Mesothelial cell of epicardium (in vitro differentiated cells): ENCODE results near the gene EOMES. TPM values are rescaled to one million over a fixed set of nuclear protein-coding genes. Genes with fewer than 3 reads are reported as not detected.

Experiments used
- DNase-seq, 2 experiments: peaks; one replicate each; pipeline ENCODE4 v3.0.0; 2021; ENCODE audit warnings: low spot score in 2 of 2; ENCODE audit not compliant: unreplicated experiment in 2 of 2
- H3K27ac Mint-ChIP-seq: 2 replicates; pipeline ENCODE4 v1.8.0; 2021; ENCODE audit warnings: mixed read lengths
- H3K27me3 Mint-ChIP-seq: 2 replicates; pipeline ENCODE4 v1.8.0; 2021; ENCODE audit warnings: low read depth, mixed read lengths
- H3K36me3 Mint-ChIP-seq: 2 replicates; pipeline ENCODE4 v1.8.0; 2021; ENCODE audit warnings: mixed read lengths
- H3K4me1 Mint-ChIP-seq: 2 replicates; pipeline ENCODE4 v1.8.0; 2021; ENCODE audit warnings: mixed read lengths
- H3K4me3 Mint-ChIP-seq: 2 replicates; pipeline ENCODE4 v1.8.0; 2021; ENCODE audit warnings: mild to moderate bottlenecking, moderate library complexity, mixed read lengths
- H3K9me3 Mint-ChIP-seq: 2 replicates; pipeline ENCODE4 v1.8.0; 2021; ENCODE audit warnings: mixed read lengths
- CTCF ChIP-seq: fragments of 200-600 bp; sonication (generic); IDR thresholded peaks from one replicate; pipeline ENCODE4 v1.5.0; 2021; ENCODE audit warnings: antibody characterized with exemption; ENCODE audit not compliant: unreplicated experiment
- total RNA-seq: library from RNA; stranded (reverse); gene quantifications from 3 replicates; pipeline ENCODE4 v1.2.1, GENCODE V29; 2021

EOMES gene
- total RNA-seq, 1 donor from 2014 or later, result not detected

- DNase-seq, result no peak
- Mint-ChIP-seq H3K27me3 (peaks cover 2% of the 10 kb centered on the region), H3K9me3 (no peaks in the 10 kb centered on the region), H3K27ac (no peak overlapping the region), H3K36me3 (no peaks in the 10 kb centered on the region), H3K4me1 (peaks cover 4% of the 10 kb centered on the region), H3K4me3 (no peak overlapping the region)
- TF ChIP-seq CTCF, result no peak
These were observed 51.0 kb downstream of the EOMES start for GRCh38 chr3:27671101-27671500.

- H3K27me3 Mint-ChIP-seq, result peaks cover 2% of the 10 kb centered on the region
- H3K9me3 Mint-ChIP-seq, result no peaks in the 10 kb centered on the region
- no peak overlapping the region for H3K4me3 Mint-ChIP-seq
- H3K36me3 Mint-ChIP-seq, result no peaks in the 10 kb centered on the region
- no peak for DNase-seq
- peaks cover 4% of the 10 kb centered on the region for H3K4me1 Mint-ChIP-seq
- H3K27ac Mint-ChIP-seq, result no peak overlapping the region
- no peak for TF ChIP-seq CTCF
These were observed 51.5 kb downstream of the EOMES start for GRCh38 chr3:27670619-27671018.

- no peak for DNase-seq
These were observed 52.5 kb downstream of the EOMES start for GRCh38 chr3:27669591-27669990.

GRCh38 chr3:27667751-27668150, 54.4 kb downstream of the EOMES start:
- Mint-ChIP-seq H3K4me1 (peaks cover 4% of the 10 kb centered on the region), H3K9me3 (no peaks in the 10 kb centered on the region), H3K36me3 (no peaks in the 10 kb centered on the region), H3K27ac (no peak overlapping the region), H3K27me3 (peaks cover 2% of the 10 kb centered on the region), H3K4me3 (no peak overlapping the region)
- DNase-seq, result no peak
- no peak for TF ChIP-seq CTCF

More at GRCh38 chr3:27669591-27669990, 52.5 kb downstream of the EOMES start:
- TF ChIP-seq CTCF, result no peak
- Mint-ChIP-seq H3K9me3 (no peaks in the 10 kb centered on the region), H3K36me3 (no peaks in the 10 kb centered on the region), H3K4me3 (no peak overlapping the region), H3K4me1 (peaks cover 4% of the 10 kb centered on the region), H3K27me3 (peaks cover 2% of the 10 kb centered on the region), H3K27ac (no peak overlapping the region)

- no peak for DNase-seq
- TF ChIP-seq CTCF, result no peak
These were observed 55.4 kb downstream of the EOMES start for GRCh38 chr3:27666708-27667107.

GRCh38 chr3:27666272-27666671, 55.9 kb downstream of the EOMES start:
- no peak overlapping the region for H3K27ac Mint-ChIP-seq
- H3K27me3 Mint-ChIP-seq, result peaks cover 2% of the 10 kb centered on the region
- H3K36me3 Mint-ChIP-seq, result no peaks in the 10 kb centered on the region
- no peaks in the 10 kb centered on the region for H3K9me3 Mint-ChIP-seq
- no peak overlapping the region for H3K4me3 Mint-ChIP-seq
- DNase-seq, result no peak
- peaks cover 4% of the 10 kb centered on the region for H3K4me1 Mint-ChIP-seq
- no peak for TF ChIP-seq CTCF

More at GRCh38 chr3:27666708-27667107, 55.4 kb downstream of the EOMES start:
- Mint-ChIP-seq H3K36me3 (no peaks in the 10 kb centered on the region), H3K4me3 (no peak overlapping the region), H3K27ac (no peak overlapping the region), H3K27me3 (peaks cover 2% of the 10 kb centered on the region), H3K9me3 (no peaks in the 10 kb centered on the region), H3K4me1 (peaks cover 4% of the 10 kb centered on the region)
